PC-3 (cell line): ENCODE data around the gene SPEF1.

Experiments used
- CTCF ChIP-seq: fragments of 300-600 bp; sonication (generic); conservative IDR thresholded peaks from 2 replicates; pipeline ENCODE4 v1.5.1; 2017; ENCODE audit warnings: antibody characterized with exemption, low read depth, mild to moderate bottlenecking, low read length
- EZH2 ChIP-seq: fragments of 300-600 bp; sonication (generic); IDR thresholded peaks from one replicate; pipeline ENCODE4 v1.6.1; 2017; ENCODE audit warnings: antibody characterized with exemption, mild to moderate bottlenecking, low read length; ENCODE audit not compliant: unreplicated experiment
- EZH2phosphoT487 ChIP-seq: fragments of 300-600 bp; sonication (generic); IDR thresholded peaks from 2 replicates; pipeline ENCODE4 v1.6.1; 2018; ENCODE audit warnings: mild to moderate bottlenecking, antibody characterized with exemption, low read length, borderline replicate concordance

GRCh38 chr20:3797226-3797545 lies 15.9 kb upstream of the SPEF1 start:
- no peak for TF ChIP-seq CTCF
- no peak for TF ChIP-seq EZH2phosphoT487
- no peak for TF ChIP-seq EZH2
